K562 (cell line): Measurements from ENCODE around the gene PRDX6. TPM values are rescaled to one million over a fixed set of nuclear protein-coding genes. Genes with fewer than 3 reads are reported as not detected.
A peak's percentile ranks its signal among the peaks of the same experiment; 100 is the strongest.

Experiments used
- ARID3A ChIP-seq: IDR thresholded peaks from 2 replicates; pipeline ENCODE4 v1.6.1; 2012; ENCODE audit warnings: low read depth, low read length, improper control_type of control experiment, borderline replicate concordance
- BCLAF1 ChIP-seq, 2 experiments: fragments of 450-650 bp in 1 of 2; IDR thresholded peaks; 2 replicates each; pipeline ENCODE4 v1.6.1; 2011 to 2017; ENCODE audit warnings: low read depth in 2 of 2, antibody characterized with exemption in 1 of 2, borderline replicate concordance in 1 of 2, low read length in 1 of 2, mild to moderate bottlenecking in 1 of 2, mixed read lengths in 1 of 2; ENCODE audit not compliant: control insufficient read depth in 1 of 2
- CHCHD3 ChIP-seq: fragments of 250-450 bp; sonication (Bioruptor Pico); IDR thresholded peaks from 2 replicates; pipeline ENCODE4 v2.1.2; 2022; ENCODE audit warnings: mild to moderate bottlenecking
- E2F5 ChIP-seq: sonication (generic); formaldehyde crosslinking; IDR thresholded peaks from 2 replicates; pipeline ENCODE4 v1.8.0; 2022; ENCODE audit warnings: mild to moderate bottlenecking, missing genetic modification reagents
- EP300 ChIP-seq: IDR thresholded peaks from 2 replicates; pipeline ENCODE4 v1.6.1; 2012; ENCODE audit warnings: low read length, improper control_type of control experiment
- HES1 ChIP-seq: fragments of 450-650 bp; IDR thresholded peaks from 2 replicates; pipeline ENCODE4 v1.6.1; 2016; ENCODE audit warnings: low read depth, mild to moderate bottlenecking, moderate library complexity
- L3MBTL2 ChIP-seq: fragments of 450-650 bp; IDR thresholded peaks from 2 replicates; pipeline ENCODE4 v1.6.1; 2016; ENCODE audit warnings: mild to moderate bottlenecking, moderate library complexity
- MECOM ChIP-seq: fragments of 250-450 bp; sonication (Bioruptor Pico); IDR thresholded peaks from 2 replicates; pipeline ENCODE4 v1.8.0; 2022; ENCODE audit warnings: inconsistent platforms
- NONO ChIP-seq, 2 experiments: fragments of 200-400 bp in 1 of 2; fragments of 450-650 bp in 1 of 2; formaldehyde crosslinking in 1 of 2; IDR thresholded peaks; 2 replicates each; pipeline ENCODE4 v1.6.1; 2017; ENCODE audit warnings: low read depth in 2 of 2, mild to moderate bottlenecking in 2 of 2, moderate library complexity in 2 of 2, low read length in 1 of 2
- POLR3A ChIP-seq: IDR thresholded peaks from 2 replicates; pipeline ENCODE4 v1.6.1; 2011; ENCODE audit warnings: borderline replicate concordance, mild to moderate bottlenecking, moderate library complexity; ENCODE audit not compliant: insufficient read length, insufficient read depth; ENCODE audit errors: extremely low read depth
- PREB ChIP-seq: sonication (generic); formaldehyde crosslinking; IDR thresholded peaks from 2 replicates; pipeline ENCODE4 v1.8.1; 2023; ENCODE audit warnings: mild to moderate bottlenecking, missing genetic modification reagents
- RFX5 ChIP-seq: IDR thresholded peaks from 2 replicates; pipeline ENCODE4 v1.6.1; 2011; ENCODE audit warnings: low read depth, mild to moderate bottlenecking, improper control_type of control experiment, low read length
- SMAD1 ChIP-seq: fragments of 150-350 bp; IDR thresholded peaks from 2 replicates; pipeline ENCODE4 v1.6.1; 2014; ENCODE audit warnings: low read length, low read depth; ENCODE audit not compliant: partially characterized antibody
- TCFL5 ChIP-seq: fragments of 250-450 bp; sonication (Bioruptor Pico); conservative IDR thresholded peaks from 2 replicates; pipeline ENCODE4 v1.6.1; 2021; ENCODE audit warnings: mild to moderate bottlenecking, moderate library complexity, matching md5 sums
- TFAM ChIP-seq: fragments of 250-450 bp; sonication (Bioruptor Pico); conservative IDR thresholded peaks from 2 replicates; pipeline ENCODE4 v1.5.0; 2021; ENCODE audit warnings: mild to moderate bottlenecking, moderate library complexity
- THRB ChIP-seq: fragments of 450-650 bp; formaldehyde crosslinking; conservative IDR thresholded peaks from 2 replicates; pipeline ENCODE4 v1.4.0; 2022; ENCODE audit warnings: mild to moderate bottlenecking, missing genetic modification characterization
- ZKSCAN8 ChIP-seq: fragments of 200-800 bp; sonication (Bioruptor generic); IDR thresholded peaks from 2 replicates; pipeline ENCODE4 v1.6.1; 2016; ENCODE audit warnings: missing genetic modification characterization, missing compliant biosample characterization
- ZNF23 ChIP-seq: fragments of 250-450 bp; sonication (Bioruptor Pico); IDR thresholded peaks from 2 replicates; pipeline ENCODE4 v1.4.0; 2020; ENCODE audit warnings: mild to moderate bottlenecking
- polyA plus RNA-seq, 8 experiments: library from polyadenylated mRNA; depleted of rRNA in 4 of 8; stranded (reverse) in 5 of 8; unstranded in 3 of 8; fragments of >200 nt; fragmentation: Nextera tagmentation in 2 of 8; fragmentation: Illumina TruSeq in 1 of 8; extraction: Ambion mirVana in 2 of 8; extraction: Trizol in 1 of 8; gene quantifications; 2 replicates each; pipeline versions ENCODE4 v1.2.1 to v1.2.3, GENCODE V29; 2011 to 2014; ENCODE audit warnings: inconsistent platforms in 1 of 8, missing spikeins in 1 of 8
- total RNA-seq, 7 experiments: library from RNA; depleted of rRNA in 6 of 7; stranded (reverse); fragments of >200 nt in 6 of 7; fragmentation: Illumina TruSeq in 2 of 7; extraction: Trizol in 2 of 7; gene quantifications; 2 replicates each; pipeline versions ENCODE4 v1.2.1 to v1.2.3, GENCODE V29; 2011 to 2021; ENCODE audit warnings: low replicate concordance in 1 of 7

The PRDX6 gene
- total and polyA plus RNA-seq, 9 of the 15 experiments (the other 6 are each of a cell fraction or from before 2014, with no cell fraction given): 277 to 1,082 (median 610) TPM

GRCh38 chr1:173477286-173478093, at the start of gene PRDX6 (continued):
- no peak for TF ChIP-seq TFAM (CRISPR knock-in tag)
- no peak for TF ChIP-seq HES1
- TF ChIP-seq E2F5: peak; percentile 94
- TF ChIP-seq POLR3A: no peak
- TF ChIP-seq MECOM (CRISPR knock-in tag): no peak
- peak in 1 of 2 experiments; percentile 55; a peak in 2 of 4 replicates for TF ChIP-seq NONO (IDR thresholded peaks at IDR 0.05; ENCODE audit: low read depth in 2 of 2, low read length in 1 of 2)
- no peak for TF ChIP-seq ARID3A
- TF ChIP-seq TCFL5 (CRISPR knock-in tag): no peak
- no peak for TF ChIP-seq RFX5
- TF ChIP-seq SMAD1: no peak
- TF ChIP-seq ZKSCAN8 (CRISPR knock-in tag): no peak
- no peak for TF ChIP-seq CHCHD3
- TF ChIP-seq BCLAF1 (IDR thresholded peaks at IDR 0.05; ENCODE audit: borderline replicate concordance in 1 of 2, control insufficient read depth in 1 of 2, low read depth in 2 of 2, low read length in 1 of 2): no peak
- TF ChIP-seq L3MBTL2: no peak; the same call in 1 of the 2 replicates
- no peak for TF ChIP-seq PREB (CRISPR knock-in tag)
- TF ChIP-seq EP300: no peak
- no peak for TF ChIP-seq ZNF23 (CRISPR knock-in tag)
- TF ChIP-seq THRB (CRISPR knock-in tag): no peak
